PC-3 (cell line): ENCODE data around the gene MDK.

Experiments used
- EZH2phosphoT487 ChIP-seq: fragments of 300-600 bp; sonication (generic); IDR thresholded peaks from 2 replicates; pipeline ENCODE4 v1.6.1; 2018; ENCODE audit warnings: mild to moderate bottlenecking, antibody characterized with exemption, low read length, borderline replicate concordance
- TF ChIP-seq, protein P1 (sequence below): fragments of 300-600 bp; sonication (generic); conservative IDR thresholded peaks from 2 replicates; pipeline ENCODE4 v1.5.1; 2017; ENCODE audit warnings: antibody characterized with exemption, low read depth, mild to moderate bottlenecking, low read length

DNA sequence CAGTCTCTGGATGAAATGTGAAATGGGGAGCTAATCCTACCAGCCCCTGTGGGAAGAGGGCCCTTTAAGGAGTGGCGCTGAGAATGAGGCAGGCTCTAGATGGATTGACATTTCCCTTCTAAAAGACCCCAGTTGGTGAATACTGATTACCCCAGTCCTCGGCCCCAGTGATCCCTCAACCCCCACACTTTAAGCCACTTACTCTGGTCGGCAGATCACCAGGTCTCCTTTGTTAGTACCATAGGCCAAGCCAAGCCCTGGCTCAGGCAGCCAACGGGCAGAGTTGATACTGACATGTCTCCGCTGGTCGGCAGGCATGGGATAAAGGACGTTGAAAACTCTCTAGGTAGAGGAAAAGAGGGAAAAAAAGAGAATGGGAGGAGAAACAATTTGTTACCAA lies 36.2 kb downstream of the MDK start:
- TF ChIP-seq, protein P1, sequence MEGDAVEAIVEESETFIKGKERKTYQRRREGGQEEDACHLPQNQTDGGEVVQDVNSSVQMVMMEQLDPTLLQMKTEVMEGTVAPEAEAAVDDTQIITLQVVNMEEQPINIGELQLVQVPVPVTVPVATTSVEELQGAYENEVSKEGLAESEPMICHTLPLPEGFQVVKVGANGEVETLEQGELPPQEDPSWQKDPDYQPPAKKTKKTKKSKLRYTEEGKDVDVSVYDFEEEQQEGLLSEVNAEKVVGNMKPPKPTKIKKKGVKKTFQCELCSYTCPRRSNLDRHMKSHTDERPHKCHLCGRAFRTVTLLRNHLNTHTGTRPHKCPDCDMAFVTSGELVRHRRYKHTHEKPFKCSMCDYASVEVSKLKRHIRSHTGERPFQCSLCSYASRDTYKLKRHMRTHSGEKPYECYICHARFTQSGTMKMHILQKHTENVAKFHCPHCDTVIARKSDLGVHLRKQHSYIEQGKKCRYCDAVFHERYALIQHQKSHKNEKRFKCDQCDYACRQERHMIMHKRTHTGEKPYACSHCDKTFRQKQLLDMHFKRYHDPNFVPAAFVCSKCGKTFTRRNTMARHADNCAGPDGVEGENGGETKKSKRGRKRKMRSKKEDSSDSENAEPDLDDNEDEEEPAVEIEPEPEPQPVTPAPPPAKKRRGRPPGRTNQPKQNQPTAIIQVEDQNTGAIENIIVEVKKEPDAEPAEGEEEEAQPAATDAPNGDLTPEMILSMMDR: no peak
- no peak for TF ChIP-seq EZH2phosphoT487
